Neural crest cell (in vitro differentiated cells): ENCODE results near the gene MBOAT2. TPM values are rescaled to one million over a fixed set of nuclear protein-coding genes. Genes with fewer than 3 reads are reported as not detected.
A peak's percentile ranks its signal among the peaks of the same experiment; 100 is the strongest.

Experiments used
- DNase-seq: peaks from one replicate; pipeline ENCODE4 v3.0.0; 2021; ENCODE audit warnings: low read depth, mixed read lengths, low spot score
- H3K27ac Mint-ChIP-seq: one replicate; pipeline ENCODE4 v1.8.0; 2021; ENCODE audit warnings: mild to moderate bottlenecking, mixed read lengths; ENCODE audit not compliant: unreplicated experiment
- H3K27me3 Mint-ChIP-seq: 2 replicates; pipeline ENCODE4 v1.8.0; 2021; ENCODE audit warnings: low read depth, mild to moderate bottlenecking, mixed read lengths
- H3K36me3 Mint-ChIP-seq: 2 replicates; pipeline ENCODE4 v1.8.0; 2021; ENCODE audit warnings: low read depth, mild to moderate bottlenecking, mixed read lengths
- H3K4me1 Mint-ChIP-seq: 2 replicates; pipeline ENCODE4 v1.8.0; 2021; ENCODE audit warnings: mixed read lengths
- H3K4me3 Mint-ChIP-seq: one replicate; pipeline ENCODE4 v1.8.0; 2021; ENCODE audit warnings: mild to moderate bottlenecking, mixed read lengths
- H3K9me3 Mint-ChIP-seq: 2 replicates; pipeline ENCODE4 v1.8.0; 2021; ENCODE audit warnings: mixed read lengths
- total RNA-seq: library from RNA; stranded (reverse); gene quantifications from 2 replicates; pipeline ENCODE4 v1.2.1, GENCODE V29; 2021
- TF ChIP-seq, protein P1 (sequence below): fragments of 200-600 bp; sonication (generic); conservative IDR thresholded peaks from 2 replicates; pipeline ENCODE4 v1.5.0; 2021; ENCODE audit warnings: antibody characterized with exemption, mild to moderate bottlenecking

The MBOAT2 gene
- total RNA-seq, 1 donor from 2014 or later = 53.1 TPM

DNA sequence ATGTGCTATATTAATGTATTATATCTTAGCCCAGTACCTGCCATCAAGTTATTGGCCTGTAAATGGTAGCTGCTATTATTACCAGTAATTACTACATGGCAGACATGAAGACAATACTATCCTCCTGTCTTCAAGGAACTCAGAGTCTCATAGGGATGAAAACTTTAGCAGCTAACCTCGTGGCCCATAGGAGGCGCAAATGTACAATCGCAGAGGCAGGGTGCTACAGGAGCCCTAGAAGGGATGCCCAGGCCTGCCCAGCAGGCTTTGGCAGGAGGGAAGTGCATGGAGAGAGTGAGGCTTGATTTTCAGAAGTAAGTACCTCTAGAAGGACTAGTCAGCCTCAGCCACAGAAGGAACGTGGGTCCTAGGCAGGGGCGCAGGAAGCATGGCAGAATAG is 121.4 kb downstream of the MBOAT2 start:
- Mint-ChIP-seq H3K4me3 (no peak overlapping the region), H3K9me3 (peaks cover 3% of the 10 kb centered on the region), H3K27me3 (no peaks in the 10 kb centered on the region), H3K36me3 (peaks cover 32% of the 10 kb centered on the region), H3K4me1 (peaks cover 17% of the 10 kb centered on the region), H3K27ac (no peak overlapping the region)
- peak; percentile 22 for DNase-seq
- TF ChIP-seq, protein P1, sequence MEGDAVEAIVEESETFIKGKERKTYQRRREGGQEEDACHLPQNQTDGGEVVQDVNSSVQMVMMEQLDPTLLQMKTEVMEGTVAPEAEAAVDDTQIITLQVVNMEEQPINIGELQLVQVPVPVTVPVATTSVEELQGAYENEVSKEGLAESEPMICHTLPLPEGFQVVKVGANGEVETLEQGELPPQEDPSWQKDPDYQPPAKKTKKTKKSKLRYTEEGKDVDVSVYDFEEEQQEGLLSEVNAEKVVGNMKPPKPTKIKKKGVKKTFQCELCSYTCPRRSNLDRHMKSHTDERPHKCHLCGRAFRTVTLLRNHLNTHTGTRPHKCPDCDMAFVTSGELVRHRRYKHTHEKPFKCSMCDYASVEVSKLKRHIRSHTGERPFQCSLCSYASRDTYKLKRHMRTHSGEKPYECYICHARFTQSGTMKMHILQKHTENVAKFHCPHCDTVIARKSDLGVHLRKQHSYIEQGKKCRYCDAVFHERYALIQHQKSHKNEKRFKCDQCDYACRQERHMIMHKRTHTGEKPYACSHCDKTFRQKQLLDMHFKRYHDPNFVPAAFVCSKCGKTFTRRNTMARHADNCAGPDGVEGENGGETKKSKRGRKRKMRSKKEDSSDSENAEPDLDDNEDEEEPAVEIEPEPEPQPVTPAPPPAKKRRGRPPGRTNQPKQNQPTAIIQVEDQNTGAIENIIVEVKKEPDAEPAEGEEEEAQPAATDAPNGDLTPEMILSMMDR = peak; percentile 28

DNA sequence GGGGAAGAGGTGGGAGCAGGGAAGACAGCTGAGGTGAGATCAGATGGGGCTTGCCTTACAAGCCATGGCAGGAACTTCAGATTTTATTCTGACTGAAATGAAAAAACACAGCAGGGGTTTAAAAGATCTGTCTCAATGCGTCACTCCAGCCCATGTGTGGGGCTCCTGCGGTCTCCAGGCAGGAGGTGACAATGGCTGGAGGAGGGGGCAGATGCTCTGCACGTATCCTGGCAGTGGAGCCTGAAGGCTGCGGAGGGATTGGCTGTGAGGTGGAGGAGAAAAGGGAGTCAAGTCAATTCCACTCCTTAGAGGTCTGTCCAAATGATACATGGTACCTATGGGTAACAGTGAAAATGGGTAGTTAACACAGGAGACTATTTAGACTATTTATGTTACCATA is 125.6 kb downstream of the MBOAT2 start:
- no peak for DNase-seq
- Mint-ChIP-seq H3K27me3 (no peaks in the 10 kb centered on the region), H3K4me1 (peaks cover 19% of the 10 kb centered on the region), H3K27ac (no peak overlapping the region), H3K9me3 (no peaks in the 10 kb centered on the region), H3K36me3 (peaks cover 29% of the 10 kb centered on the region), H3K4me3 (no peak overlapping the region)
- TF ChIP-seq, protein P1 = no peak

DNA sequence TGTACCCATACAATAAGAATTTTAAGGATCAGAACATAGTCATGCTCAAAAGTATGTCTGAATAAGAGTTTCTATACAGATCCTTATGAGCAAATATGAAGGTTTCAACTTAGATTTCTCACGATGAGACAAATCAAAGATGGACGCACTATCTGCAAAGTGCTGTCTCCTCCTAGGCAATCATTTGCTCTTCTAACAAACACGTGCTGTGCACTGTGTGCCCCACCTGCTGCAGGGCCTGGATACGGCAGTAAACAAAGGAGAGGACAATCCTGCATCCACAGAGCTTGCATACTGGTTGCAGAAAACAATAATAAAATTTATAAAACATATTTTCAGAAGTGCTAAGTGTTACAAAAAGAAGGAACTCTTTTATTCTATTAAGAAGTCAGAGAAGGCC is 126.2 kb downstream of the MBOAT2 start:
- peaks cover 29% of the 10 kb centered on the region for H3K36me3 Mint-ChIP-seq

DNA sequence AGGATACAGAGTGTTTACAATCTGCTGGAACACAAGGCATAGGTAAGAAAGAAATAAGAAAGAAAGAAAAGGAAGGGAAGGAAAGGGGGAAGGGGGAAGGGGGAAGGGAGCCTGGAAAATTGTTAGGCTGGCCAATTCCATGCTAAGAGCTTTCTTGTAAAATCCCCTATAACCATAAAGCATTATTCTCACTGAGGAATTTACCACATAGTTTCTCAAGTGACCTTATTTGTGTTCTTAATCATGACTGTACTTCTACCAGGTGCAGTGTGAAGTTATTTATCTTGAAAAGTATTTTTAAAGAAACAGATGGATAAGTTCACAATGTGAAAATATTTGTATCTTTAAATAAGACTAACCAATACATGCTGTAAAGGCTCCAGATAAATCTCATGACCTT is 126.9 kb downstream of the MBOAT2 start:
- no peaks in the 10 kb centered on the region for H3K9me3 Mint-ChIP-seq
- H3K27me3 Mint-ChIP-seq = no peaks in the 10 kb centered on the region
- peaks cover 20% of the 10 kb centered on the region for H3K4me1 Mint-ChIP-seq
- no peak overlapping the region for H3K27ac Mint-ChIP-seq
- TF ChIP-seq, protein P1 = no peak
- H3K4me3 Mint-ChIP-seq = no peak overlapping the region
- peaks cover 29% of the 10 kb centered on the region for H3K36me3 Mint-ChIP-seq
- DNase-seq = no peak

More for the DNA sequence above, 126.2 kb downstream of the MBOAT2 start:
- no peaks in the 10 kb centered on the region for H3K9me3 Mint-ChIP-seq
- no peak for DNase-seq
- no peak overlapping the region for H3K4me3 Mint-ChIP-seq
- TF ChIP-seq, protein P1 = no peak
- H3K27ac Mint-ChIP-seq = no peak overlapping the region
- peaks cover 20% of the 10 kb centered on the region for H3K4me1 Mint-ChIP-seq
- no peaks in the 10 kb centered on the region for H3K27me3 Mint-ChIP-seq

DNA sequence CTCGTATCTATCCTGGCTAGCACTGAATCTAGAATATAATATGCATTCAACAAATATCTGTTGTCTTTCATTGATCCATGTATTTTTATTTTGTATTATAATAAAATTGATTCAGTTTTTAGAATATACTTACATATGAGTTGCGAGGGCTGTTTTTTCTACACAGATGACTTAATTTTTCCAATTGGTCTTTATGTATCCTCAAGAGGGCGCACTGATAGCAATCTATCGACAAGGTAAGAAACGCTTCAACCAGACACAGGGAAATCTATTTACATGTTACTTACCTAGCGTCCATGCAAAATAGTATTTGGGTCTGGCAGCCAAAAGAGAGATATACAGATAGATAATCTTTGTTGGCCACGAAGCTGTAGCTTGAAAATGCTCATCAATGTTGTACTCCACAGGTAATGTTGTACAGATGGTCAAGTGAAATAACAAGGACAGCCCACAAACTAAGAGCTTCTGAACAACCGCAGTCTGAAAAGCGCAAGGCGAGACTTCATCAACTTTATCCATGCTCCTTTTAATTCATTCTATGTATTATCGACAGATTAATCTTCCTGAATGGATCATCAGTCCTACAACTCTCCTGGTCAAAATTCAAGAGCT is 130.6 kb downstream of the MBOAT2 start:
- H3K4me3 Mint-ChIP-seq = no peak overlapping the region
- peaks cover 4% of the 10 kb centered on the region for H3K36me3 Mint-ChIP-seq
- no peak overlapping the region for H3K27ac Mint-ChIP-seq
- no peak for DNase-seq
- H3K9me3 Mint-ChIP-seq = no peaks in the 10 kb centered on the region
- H3K27me3 Mint-ChIP-seq = no peaks in the 10 kb centered on the region
- TF ChIP-seq, protein P1 = peak; percentile 77
- peaks cover 9% of the 10 kb centered on the region for H3K4me1 Mint-ChIP-seq
